Activated CD8-positive, alpha-beta memory T cell treated with anti-CD3 and anti-CD28 coated beads for 36 hours (primary cell): Measurements from ENCODE around the gene SBNO2. TPM values are rescaled to one million over a fixed set of nuclear protein-coding genes. Genes with fewer than 3 reads are reported as not detected.
"Not testable (repeated sequence)": the region's sequence is repeated elsewhere in the genome, so short reads cannot be mapped to it uniquely, and the experiment has no call there.

Source experiments
- CTCF ChIA-PET: fragments of 350-600 bp; sonication (Branson Sonifier 250); formaldehyde crosslinking; loops from one replicate; lab custom pipeline; 2021; ENCODE audit warnings: antibody characterized with exemption; lab: Charles Lee
- POLR2A ChIA-PET: fragments of 350-600 bp; sonication (Branson Sonifier 250); formaldehyde crosslinking; loops from one replicate; lab custom pipeline; 2021; ENCODE audit warnings: antibody characterized with exemption; lab: Charles Lee
- total RNA-seq, 2 experiments: library from RNA; stranded (reverse); gene quantifications; one replicate each; pipeline ENCODE4 v1.2.3, GENCODE V29; 2021

SBNO2 gene
- total RNA-seq, 2 experiments from 2014 or later, result 56.6 to 59.0 TPM

GRCh38 chr19:1116726-1117581, 57.1 kb downstream of the SBNO2 start:
- POLR2A ChIA-PET, result interaction anchor here (0.5 to 1.9 kb wide), 2 partner anchors 11 to 14 kb away, joined by 3 to 7 read pairs; no protein-coding TSS in a partner anchor
- CTCF ChIA-PET, result interaction anchor here (1.2 kb wide), 1 partner anchor 12 kb away, joined by 4 read pairs; no protein-coding TSS in a partner anchor

DNA sequence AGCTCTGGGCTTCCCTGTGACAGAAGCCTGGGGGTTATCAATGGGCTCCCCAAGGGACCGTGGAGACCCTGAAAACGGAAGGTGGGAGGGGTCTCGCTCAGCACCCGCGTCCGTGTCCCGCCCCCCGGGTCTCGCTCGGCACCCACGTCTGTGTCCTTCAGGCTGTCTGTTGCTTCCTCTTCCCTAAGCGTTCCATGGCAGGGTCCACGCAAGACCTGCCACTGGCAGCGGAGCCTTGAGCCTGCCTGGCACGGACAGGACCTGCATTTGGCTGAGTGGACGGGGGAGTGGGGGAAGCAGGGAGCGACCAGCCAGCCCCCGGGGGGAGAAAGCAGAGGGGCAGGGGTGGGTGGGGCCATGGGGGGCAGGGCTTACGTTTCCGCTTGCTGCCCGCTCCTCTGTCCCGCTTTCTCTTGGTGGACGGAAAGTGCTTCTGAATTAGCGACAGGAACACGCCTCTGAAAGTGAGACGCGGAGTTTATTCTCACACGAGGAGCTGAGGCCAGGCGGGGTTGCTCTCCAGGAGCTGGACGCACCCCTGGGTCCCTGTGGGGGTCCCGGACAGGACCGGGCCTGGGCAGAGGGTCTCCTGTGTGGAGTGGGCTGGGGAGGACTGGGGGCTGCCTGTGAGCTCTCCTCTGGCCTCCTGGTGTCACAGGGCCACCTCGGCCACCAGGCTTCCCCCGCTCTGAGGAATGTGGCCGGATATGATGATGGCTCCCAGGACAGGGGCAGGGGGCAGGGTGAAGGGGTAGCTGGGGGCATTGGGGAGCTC, 58.2 kb downstream of the SBNO2 start:
- ChIA-PET CTCF (no interaction called here), POLR2A (no interaction called here)

- CTCF ChIA-PET, POLR2A ChIA-PET: not testable (repeated sequence)
Measured at GRCh38 chr19:1114728-1115127, 59.3 kb downstream of the SBNO2 start.

DNA sequence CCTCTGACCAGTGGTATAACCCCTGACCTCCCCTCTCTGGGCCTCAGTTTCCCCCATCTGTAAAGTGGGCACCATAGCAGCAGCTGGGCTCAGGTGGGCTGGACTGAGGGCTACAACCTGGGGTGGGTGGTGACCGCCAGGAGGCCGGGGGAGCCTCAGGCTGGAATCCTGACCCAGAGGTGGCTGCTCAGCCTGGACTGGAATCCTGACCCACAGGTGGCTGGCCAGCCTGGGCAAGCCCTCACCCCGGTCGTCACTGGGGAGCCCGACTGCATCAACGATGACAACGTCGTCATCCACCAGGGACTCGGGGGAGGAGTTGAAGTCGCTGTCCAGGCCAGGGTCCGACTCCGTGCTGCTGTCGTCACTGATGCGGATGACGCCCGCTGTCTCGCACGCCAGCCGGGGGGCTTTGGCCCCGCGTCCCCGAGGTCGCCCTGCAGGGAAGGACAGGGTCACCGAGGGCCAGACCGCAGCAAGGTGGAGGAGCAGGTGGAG, 60.0 kb downstream of the SBNO2 start:
- ChIA-PET CTCF (interaction anchor here (0.6 to 2.4 kb wide), 15 partner anchors 9 to 122 kb away, joined by 3 to 15 read pairs (median 4); partner anchors contain the start of genes ARHGAP45, GPX4 and RNU6-2), POLR2A (interaction anchor here (1.2 to 1.3 kb wide), 2 partner anchors 9 to 17 kb away, joined by 3 to 6 read pairs; no protein-coding TSS in a partner anchor)

DNA sequence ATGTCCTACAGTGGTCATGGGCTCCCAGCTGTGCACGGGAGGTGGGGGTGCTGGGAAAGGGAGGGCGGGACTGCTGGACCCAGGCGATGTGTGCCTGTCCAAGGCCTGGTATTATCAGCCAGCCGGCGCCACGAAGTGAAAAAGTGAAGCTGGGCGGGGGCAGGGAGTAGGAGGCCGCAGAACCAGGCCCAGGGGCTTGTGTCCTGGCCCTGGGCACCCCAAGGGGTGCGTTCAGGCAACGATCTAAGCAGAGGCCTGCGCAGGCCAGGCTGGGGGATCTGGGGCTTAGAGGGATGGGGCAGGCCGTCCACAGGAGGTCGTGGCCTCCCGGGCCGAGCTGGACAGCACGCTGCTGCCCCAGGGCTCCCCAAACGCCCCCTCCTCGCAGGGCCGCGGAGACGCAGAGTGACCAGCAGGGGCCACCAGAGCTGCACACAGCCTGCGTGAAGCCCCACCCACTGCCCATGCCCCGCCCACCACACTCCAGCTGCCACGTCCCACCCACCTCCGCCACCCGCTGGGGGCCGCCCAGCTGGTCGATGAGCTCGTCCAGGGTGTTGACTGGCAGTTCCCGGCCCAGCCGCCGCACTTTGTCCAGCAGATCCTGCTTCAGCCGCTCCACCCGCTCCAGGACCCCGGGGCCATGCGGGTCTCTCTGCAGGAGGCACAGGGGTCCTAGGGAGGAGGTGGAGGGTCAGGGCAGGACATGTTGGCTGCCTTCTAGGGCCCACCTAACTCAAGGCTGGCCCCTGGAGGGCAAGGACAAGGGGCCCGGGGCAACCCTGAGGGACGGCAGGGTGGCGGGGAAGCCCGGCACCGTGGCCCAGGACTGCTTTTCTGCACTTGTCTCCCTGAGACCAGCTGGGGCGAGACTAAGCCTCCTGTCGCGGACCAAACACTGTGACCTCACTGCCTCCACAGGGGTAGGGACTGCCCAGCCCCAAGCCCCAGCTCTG, 60.8 kb downstream of the SBNO2 start:
- CTCF ChIA-PET, result interaction anchor here (0.6 to 2.4 kb wide), 20 partner anchors 9 to 251 kb away, joined by 3 to 15 read pairs (median 4); partner anchors contain the start of genes ARHGAP45, GPX4 and RNU6-2
- POLR2A ChIA-PET, result interaction anchor here (1.2 to 1.3 kb wide), 2 partner anchors 10 to 18 kb away, joined by 3 to 6 read pairs; no protein-coding TSS in a partner anchor

- CTCF ChIA-PET, result interaction anchor here (0.7 to 2.4 kb wide), 13 partner anchors 8 to 132 kb away, joined by 3 to 15 read pairs (median 5); partner anchors contain the start of gene GPX4
- POLR2A ChIA-PET, result interaction anchor here (0.6 to 0.7 kb wide), 2 partner anchors 9 to 126 kb away, joined by 5 to 6 read pairs; no protein-coding TSS in a partner anchor
Measured at GRCh38 chr19:1112268-1113029, 61.6 kb downstream of the SBNO2 start.

GRCh38 chr19:1111641-1112267, 62.3 kb downstream of the SBNO2 start:
- ChIA-PET CTCF (interaction anchor here (0.8 to 2.4 kb wide), 5 partner anchors 15 to 133 kb away, joined by 3 to 14 read pairs (median 5); no protein-coding TSS in a partner anchor), POLR2A (interaction anchor here (0.6 to 0.7 kb wide), 2 partner anchors 9 to 127 kb away, joined by 5 to 6 read pairs; no protein-coding TSS in a partner anchor)

GRCh38 chr19:1110809-1111640, 63.0 kb downstream of the SBNO2 start:
- CTCF ChIA-PET, result no interaction called here
- POLR2A ChIA-PET, result no interaction called here

GRCh38 chr19:1109697-1110671, 64.1 kb downstream of the SBNO2 start:
- POLR2A ChIA-PET, result no interaction called here
- CTCF ChIA-PET, result no interaction called here

GRCh38 chr19:1109032-1109551, 65.0 kb downstream of the SBNO2 start:
- CTCF ChIA-PET, result no interaction called here
- POLR2A ChIA-PET, result interaction anchor here (1.7 kb wide), 1 partner anchor 22 kb away, joined by 3 read pairs; no protein-coding TSS in a partner anchor

DNA sequence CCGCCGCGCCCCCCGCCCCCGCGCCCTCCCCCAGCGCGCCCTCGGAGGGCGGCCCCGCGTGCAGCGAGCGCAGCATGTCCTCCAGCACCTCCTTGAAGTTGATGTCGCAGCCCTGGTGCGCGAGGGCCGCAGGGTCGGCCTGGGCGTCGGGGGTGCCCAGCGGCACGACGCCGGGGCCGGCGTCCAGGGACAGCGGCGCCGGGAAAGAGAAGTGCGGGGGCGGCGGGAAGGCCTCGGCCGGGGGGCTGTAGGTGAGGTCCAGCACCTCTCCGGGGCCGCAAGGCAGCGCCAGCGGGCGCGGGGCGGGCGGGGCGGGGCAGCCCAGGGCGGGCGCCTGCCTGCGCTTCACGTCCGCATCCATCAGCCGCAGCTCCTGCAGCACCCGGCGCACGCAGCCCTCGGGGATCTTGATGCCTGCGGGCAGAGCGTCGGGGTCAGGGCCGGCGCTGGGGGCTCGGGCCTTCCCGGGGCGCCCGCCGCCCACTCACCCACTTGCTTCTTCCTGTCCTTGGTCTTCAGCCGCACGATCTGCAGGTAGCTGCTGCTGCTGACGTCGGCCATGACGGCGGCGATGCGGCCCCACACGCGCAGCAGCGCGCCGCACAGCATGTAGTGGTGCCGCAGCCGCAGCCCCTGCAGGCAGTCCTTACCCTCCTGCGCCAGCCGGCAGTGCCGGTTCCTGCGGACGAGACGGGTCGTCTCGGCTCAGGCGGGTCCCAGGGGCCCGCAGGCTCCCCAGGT, 65.6 kb downstream of the SBNO2 start:
- POLR2A ChIA-PET, result interaction anchor here (1.1 to 1.7 kb wide), 2 partner anchors 23 to 44 kb away, joined by 3 to 6 read pairs; no protein-coding TSS in a partner anchor

GRCh38 chr19:1107661-1108261, 66.3 kb downstream of the SBNO2 start:
- ChIA-PET POLR2A (interaction anchor here (1.1 to 1.7 kb wide), 2 partner anchors 23 to 43 kb away, joined by 3 to 6 read pairs; no protein-coding TSS in a partner anchor), CTCF (interaction anchor here (0.9 kb wide), 1 partner anchor 115 kb away, joined by 4 read pairs; no protein-coding TSS in a partner anchor)

More for the DNA sequence above, 65.6 kb downstream of the SBNO2 start:
- CTCF ChIA-PET, result interaction anchor here (0.9 kb wide), 1 partner anchor 114 kb away, joined by 4 read pairs; no protein-coding TSS in a partner anchor
